H1 (cell line): ENCODE measurements around the gene CMIP. TPM values are rescaled to one million over a fixed set of nuclear protein-coding genes. Genes with fewer than 3 reads are reported as not detected.

Experiments used
- CTCF ChIA-PET: fragments of 300-600 bp; sonication (Branson Sonifier 250); formaldehyde crosslinking; loops from one replicate; lab custom pipeline; 2021; ENCODE audit not compliant: partially characterized antibody; lab: Charles Lee
- POLR2A ChIA-PET: fragments of 300-600 bp; sonication (Branson Sonifier 250); formaldehyde crosslinking; loops from one replicate; lab custom pipeline; 2021; ENCODE audit warnings: inconsistent platforms; ENCODE audit not compliant: partially characterized antibody; lab: Charles Lee
- DNase-seq, 2 experiments: peaks; one replicate each; pipeline versions ENCODE4 v3.0.0 to v3.0.0-alpha.2; 2010 to 2022; ENCODE audit warnings: low spot score in 2 of 2, low read depth in 1 of 2, mixed read lengths in 1 of 2
- FAIRE-seq: peaks from 2 replicates; lab custom pipeline; 2011; peaks lifted over from hg19 to GRCh38; lab: Jason Lieb, UNC
- H2AFZ ChIP-seq: 2 replicates; pipeline ENCODE4 v1.8.1; 2012; ENCODE audit warnings: low read length, inconsistent platforms
- H2AK5ac ChIP-seq: 2 replicates; pipeline ENCODE4 v1.6.1; 2013; ENCODE audit warnings: low read depth, low read length
- H2BK120ac ChIP-seq: replicated peaks from 2 replicates; pipeline ENCODE3; 2013; ENCODE audit warnings: low read depth, low read length, inconsistent platforms
- H2BK12ac ChIP-seq: 2 replicates; pipeline ENCODE4 v1.6.1; 2013; ENCODE audit warnings: low read depth, low read length
- H2BK15ac ChIP-seq: 2 replicates; pipeline ENCODE4 v1.6.1; 2013; ENCODE audit warnings: low read length
- H2BK20ac ChIP-seq: 2 replicates; pipeline ENCODE4 v1.6.1; 2013; ENCODE audit warnings: low read length
- H2BK5ac ChIP-seq: 2 replicates; pipeline ENCODE4 v1.6.1; 2013; ENCODE audit warnings: low read depth, low read length
- H3K14ac ChIP-seq: 2 replicates; pipeline ENCODE4 v1.6.1; 2013; ENCODE audit warnings: inconsistent platforms; ENCODE audit not compliant: insufficient read length
- H3K18ac ChIP-seq: 2 replicates; pipeline ENCODE4 v1.6.1; 2013; ENCODE audit warnings: low read length; ENCODE audit errors: extremely low read depth
- H3K23ac ChIP-seq: 2 replicates; pipeline ENCODE4 v1.6.1; 2013; ENCODE audit warnings: inconsistent platforms; ENCODE audit not compliant: insufficient read length
- H3K23me2 ChIP-seq: 2 replicates; pipeline ENCODE4 v1.6.1; 2013; ENCODE audit warnings: low read depth, low read length
- H3K27ac ChIP-seq: 2 replicates; pipeline ENCODE4 v1.6.1; 2011; ENCODE audit warnings: low read depth, low read length, inconsistent platforms
- H3K27me3 ChIP-seq, 4 experiments: replicated peaks in 1 of 4; 1 replicate in 1 of 4; 2 replicates in 3 of 4; pipeline versions ENCODE4 v1.6.1 to v1.8.1; 2011 to 2013; ENCODE audit warnings: low read length in 3 of 4, mild to moderate bottlenecking in 3 of 4, inconsistent platforms in 2 of 4, mixed read lengths in 2 of 4, moderate library complexity in 1 of 4; ENCODE audit not compliant: control insufficient read depth in 3 of 4, insufficient read depth in 3 of 4; ENCODE audit errors: extremely low read depth in 1 of 4
- H3K36me3 ChIP-seq, 4 experiments: 2 replicates each; pipeline versions ENCODE4 v1.6.1 to v1.8.1; 2011 to 2013; ENCODE audit warnings: mild to moderate bottlenecking in 4 of 4, low read length in 3 of 4, moderate library complexity in 2 of 4, control low read depth in 1 of 4, inconsistent platforms in 1 of 4; ENCODE audit not compliant: insufficient read depth in 4 of 4, control insufficient read depth in 2 of 4
- H3K4ac ChIP-seq: replicated peaks from 2 replicates; pipeline ENCODE3; 2013; ENCODE audit warnings: low read length, low read depth, mixed read lengths, inconsistent platforms; ENCODE audit not compliant: insufficient read length
- H3K4me1 ChIP-seq, 4 experiments: replicated peaks in 1 of 4; 1 replicate in 1 of 4; 2 replicates in 3 of 4; pipeline versions ENCODE4 v1.6.1 to v1.8.1; 2011 to 2013; ENCODE audit warnings: low read length in 3 of 4, inconsistent platforms in 2 of 4, mixed read lengths in 1 of 4; ENCODE audit not compliant: insufficient read depth in 4 of 4, control insufficient read depth in 3 of 4
- H3K4me2 ChIP-seq, 2 experiments: 2 replicates each; pipeline versions ENCODE4 v1.6.1 to v1.8.1; 2011 to 2013; ENCODE audit warnings: low read depth in 2 of 2, low read length in 2 of 2, control low read depth in 1 of 2, inconsistent platforms in 1 of 2, mild to moderate bottlenecking in 1 of 2; ENCODE audit not compliant: insufficient read depth in 1 of 2
- H3K4me3 ChIP-seq, 4 experiments: fragments of 200-600, 300-600 bp in 1 of 4; sonication (generic), shearing (Covaris generic), sonication (Bioruptor Twin) in 1 of 4; 2 replicates each; pipeline versions ENCODE4 v1.5.1 to v1.8.1; 2011 to 2016; ENCODE audit warnings: low read length in 4 of 4, low read depth in 3 of 4, control low read depth in 2 of 4, inconsistent platforms in 2 of 4, mild to moderate bottlenecking in 2 of 4, mixed read lengths in 1 of 4, moderate library complexity in 1 of 4; ENCODE audit not compliant: insufficient read depth in 2 of 4; ENCODE audit errors: extremely low read depth in 1 of 4
- H3K56ac ChIP-seq: replicated peaks from 2 replicates; pipeline ENCODE3; 2013; ENCODE audit warnings: low read depth, mild to moderate bottlenecking, mixed read lengths, low read length, inconsistent platforms; ENCODE audit not compliant: insufficient read length
- H3K79me1 ChIP-seq: 2 replicates; pipeline ENCODE4 v1.6.1; 2013; ENCODE audit warnings: low read depth, low read length, control low read depth
- H3K79me2 ChIP-seq, 2 experiments: 2 replicates each; pipeline versions ENCODE4 v1.6.1 to v1.8.1; 2012 to 2013; ENCODE audit warnings: low read length in 2 of 2, mild to moderate bottlenecking in 2 of 2, inconsistent platforms in 1 of 2; ENCODE audit not compliant: insufficient read depth in 2 of 2, control insufficient read depth in 1 of 2
- H3K9ac ChIP-seq, 4 experiments: replicated peaks in 1 of 4; 1 replicate in 1 of 4; 2 replicates in 3 of 4; pipeline versions ENCODE4 v1.6.1 to v1.8.1; 2011 to 2013; ENCODE audit warnings: low read depth in 3 of 4, low read length in 3 of 4, control low read depth in 2 of 4, mild to moderate bottlenecking in 2 of 4, moderate library complexity in 2 of 4, inconsistent platforms in 1 of 4; ENCODE audit errors: extremely low read depth in 1 of 4
- H3K9me3 ChIP-seq, 2 experiments: 2 replicates each; pipeline versions ENCODE4 v1.6.1 to v1.8.1; 2012 to 2013; ENCODE audit warnings: mild to moderate bottlenecking in 2 of 2, moderate library complexity in 2 of 2, control low read depth in 1 of 2, inconsistent platforms in 1 of 2, low read depth in 1 of 2, low read length in 1 of 2, mixed read lengths in 1 of 2; ENCODE audit not compliant: insufficient read depth in 2 of 2
- H4K20me1 ChIP-seq, 2 experiments: replicated peaks in 1 of 2; 2 replicates each; pipeline versions ENCODE3 to v1.8.1; 2011 to 2013; ENCODE audit warnings: inconsistent platforms in 2 of 2, low read length in 2 of 2, mild to moderate bottlenecking in 1 of 2; ENCODE audit not compliant: insufficient read depth in 2 of 2, control insufficient read depth in 1 of 2
- H4K5ac ChIP-seq: 2 replicates; pipeline ENCODE4 v1.6.1; 2013; ENCODE audit warnings: low read length, low read depth, mixed read lengths, inconsistent platforms; ENCODE audit not compliant: insufficient read length
- H4K8ac ChIP-seq: 2 replicates; pipeline ENCODE4 v1.8.0; 2013; ENCODE audit warnings: mild to moderate bottlenecking, moderate library complexity, low read length, inconsistent platforms; ENCODE audit not compliant: insufficient read depth; ENCODE audit errors: extremely low read depth
- H4K91ac ChIP-seq: replicated peaks from 2 replicates; pipeline ENCODE3; 2013; ENCODE audit warnings: low read length, mixed read lengths, inconsistent platforms; ENCODE audit not compliant: insufficient read length
- ASH2L ChIP-seq: fragments of 200-600, 300-600 bp; sonication (generic); IDR thresholded peaks from one replicate; pipeline ENCODE4 v1.7.1; 2017; ENCODE audit warnings: low read length
- CBX5 ChIP-seq: fragments of 300-800, 300-1000 bp; sonication (generic); IDR thresholded peaks from 2 replicates; pipeline ENCODE4 v1.7.1; 2016; ENCODE audit warnings: antibody characterized with exemption, low read length, low read depth
- CBX8 ChIP-seq: fragments of 300-800, 300-1000 bp; sonication (generic); IDR thresholded peaks from 2 replicates; pipeline ENCODE4 v1.7.1; 2016; ENCODE audit warnings: low read depth, low read length, borderline replicate concordance
- CREB1 ChIP-seq: IDR thresholded peaks from 2 replicates; pipeline ENCODE4 v1.6.1; 2012; ENCODE audit warnings: inconsistent platforms
- CTCF ChIP-seq, 3 experiments: IDR thresholded peaks; 1 replicate in 2 of 3; 2 replicates in 1 of 3; pipeline versions ENCODE4 v1.5.1 to v1.6.1; 2011; ENCODE audit warnings: low read length in 3 of 3, mild to moderate bottlenecking in 3 of 3, inconsistent platforms in 2 of 3, low read depth in 1 of 3, moderate library complexity in 1 of 3; ENCODE audit not compliant: insufficient read depth in 1 of 3; ENCODE audit errors: control extremely low read depth in 1 of 3
- KDM5A ChIP-seq: fragments of 200-600 bp; IDR thresholded peaks from 2 replicates; pipeline ENCODE4 v1.7.1; 2012; ENCODE audit warnings: mild to moderate bottlenecking, low read length, inconsistent platforms, mixed read lengths
- POLR2AphosphoS5 ChIP-seq: IDR thresholded peaks from 2 replicates; pipeline ENCODE4 v1.6.1; 2011; ENCODE audit warnings: low read depth, low read length
- RXRA ChIP-seq: IDR thresholded peaks from 2 replicates; pipeline ENCODE4 v1.6.1; 2011; ENCODE audit warnings: low read depth, mild to moderate bottlenecking, low read length, moderate library complexity; ENCODE audit not compliant: insufficient read depth
- ZNF274 ChIP-seq: IDR thresholded peaks from 2 replicates; pipeline ENCODE4 v1.7.0; 2012; ENCODE audit warnings: low read length, borderline replicate concordance; ENCODE audit errors: extremely low read depth
- WGBS, 2 experiments: shearing (Covaris generic) in 1 of 2; methylation state at CpG; one replicate each; pipeline versions ENCODE4 v1.1.6 to v1.1.7; 2013 to 2015; ENCODE audit warnings: low lambda C conversion rate in 2 of 2, mixed read lengths in 2 of 2, inconsistent platforms in 1 of 2, low coverage in 1 of 2, missing lambda C conversion rate in 1 of 2; ENCODE audit not compliant: insufficient replicate concordance in 2 of 2, insufficient coverage in 1 of 2, insufficient read length in 1 of 2; ENCODE audit errors: extremely low coverage in 1 of 2, missing lambda C conversion rate in 1 of 2; 5-methylcytosine and 5-hydroxymethylcytosine counted together
- polyA plus RNA-seq, 7 experiments: library from polyadenylated mRNA; depleted of rRNA in 3 of 7; stranded (reverse) in 5 of 7; unstranded in 2 of 7; fragments of >200 nt in 5 of 7; fragments of 200-250 nt in 2 of 7; gene quantifications; 1 replicate in 5 of 7; 2 replicates in 1 of 7; 4 replicates in 1 of 7; pipeline versions ENCODE4 v1.2.1 to v1.2.3, GENCODE V29; 2011 to 2013; ENCODE audit warnings: missing spikeins in 2 of 7, mixed read lengths in 2 of 7
- total RNA-seq: library from RNA; stranded (reverse); fragmentation: NEBNext Ultra II Directional; extraction: Animal tissue kit (Norgen Biotek cat#: 25700); gene quantifications from 2 replicates; pipeline ENCODE4 v1.2.1, GENCODE V29; 2021
- TF ChIP-seq, protein P1 (sequence below): IDR thresholded peaks from 2 replicates; pipeline ENCODE4 v1.6.1; 2012; ENCODE audit warnings: inconsistent platforms

CMIP gene
- total and polyA plus RNA-seq, 2 of the 8 experiments (the other 6 are each of a cell fraction or from before 2014, with no cell fraction given), result 7.9 to 53.2 TPM

- Histone ChIP-seq H3K23me2 (peaks cover 12% of the 10 kb centered on the region; the same call in 1 of the 2 replicates), H2BK12ac (no peak overlapping the region), H2BK20ac (no peak overlapping the region), H3K27me3 (no peaks in the 10 kb centered on the region; a peak in 1 of 7 replicates), H3K9me3 (no peaks in the 10 kb centered on the region), H3K36me3 (peaks cover 0 to 14% (median 0%) of the 10 kb centered on the region in 4 experiments; a peak in 2 of 8 replicates), H3K27ac (no peak overlapping the region; the same call in 1 of the 2 replicates), H3K4me3 (no peak overlapping the region), H2BK120ac (no peak overlapping the region), H3K9ac (no peak overlapping the region), H2BK5ac (no peak overlapping the region), H3K4ac (no peak overlapping the region), H2AK5ac (peak overlapping the region; percentile 72; the same call in 1 of the 2 replicates), H3K23ac (no peak overlapping the region), H3K14ac (no peak overlapping the region), H4K91ac (no peak overlapping the region), H2BK15ac (no peak overlapping the region), H3K79me2 (peaks cover 11% of the 10 kb centered on the region in 2 experiments), H3K4me1 (peaks cover 0 to 3% (median under 1%) of the 10 kb centered on the region in 4 experiments; a peak in 2 of 7 replicates), H4K20me1 (peaks cover 4 to 23% of the 10 kb centered on the region in 2 experiments), H4K5ac (no peak overlapping the region), H3K79me1 (peaks cover 15% of the 10 kb centered on the region), H4K8ac (no peak overlapping the region), H3K4me2 (no peak overlapping the region; a peak in 1 of 4 replicates), H3K18ac (no peak overlapping the region), H2AFZ (no peak overlapping the region), H3K56ac (peak overlapping the region; percentile 98)
- no peak for DNase-seq
- POLR2A ChIA-PET, result interaction anchor here (1.3 to 1.7 kb wide), 3 partner anchors 9 to 33 kb away, joined by 3 to 4 read pairs (median 4); no protein-coding TSS in a partner anchor
- no peak for TF ChIP-seq CBX5
- no peak for TF ChIP-seq KDM5A
- TF ChIP-seq CREB1, result no peak
- no peak for TF ChIP-seq ASH2L
- TF ChIP-seq, protein P1, sequence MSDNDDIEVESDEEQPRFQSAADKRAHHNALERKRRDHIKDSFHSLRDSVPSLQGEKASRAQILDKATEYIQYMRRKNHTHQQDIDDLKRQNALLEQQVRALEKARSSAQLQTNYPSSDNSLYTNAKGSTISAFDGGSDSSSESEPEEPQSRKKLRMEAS, result no peak
- no peak for TF ChIP-seq POLR2AphosphoS5
- no peak for TF ChIP-seq ZNF274
- no peak for TF ChIP-seq RXRA
- no peak for TF ChIP-seq CTCF (IDR thresholded peaks at IDR 0.05; ENCODE audit: control extremely low read depth in 1 of 3, insufficient read depth in 1 of 3, low read depth in 1 of 3, low read length in 3 of 3)
- TF ChIP-seq CBX8, result no peak
- WGBS, 2 experiments, result 89% methylated on average over 5 of the region's 14 CpGs; no CpG with 5 or more reads in 1 of the 2 experiments
- CTCF ChIA-PET, result interaction anchor here (1.7 to 11.1 kb wide), 2 partner anchors 82 to 108 kb away, joined by 6 to 134 read pairs; no protein-coding TSS in a partner anchor
- no peak for FAIRE-seq
Measured at GRCh38 chr16:81615833-81616232, 171.2 kb downstream of the CMIP start.
